Activated naive CD8-positive, alpha-beta T cell (primary cell): ENCODE measurements around the gene NF1.

Source experiments
- H3K27ac Mint-ChIP-seq: one replicate; pipeline ENCODE4 v1.8.0; 2021; ENCODE audit warnings: mixed read lengths
- H3K27me3 Mint-ChIP-seq: one replicate; pipeline ENCODE4 v1.8.0; 2021; ENCODE audit warnings: mixed read lengths
- H3K36me3 Mint-ChIP-seq: one replicate; pipeline ENCODE4 v1.8.0; 2021; ENCODE audit warnings: mixed read lengths
- H3K4me1 Mint-ChIP-seq: one replicate; pipeline ENCODE4 v1.8.0; 2021; ENCODE audit warnings: low read depth, mixed read lengths
- H3K4me3 Mint-ChIP-seq: one replicate; pipeline ENCODE4 v1.8.0; 2021; ENCODE audit warnings: mild to moderate bottlenecking, mixed read lengths
- H3K9me3 Mint-ChIP-seq: one replicate; pipeline ENCODE4 v1.8.0; 2021; ENCODE audit warnings: low read depth, mixed read lengths

NF1 gene

GRCh38 chr17:31414550-31414918 is 319.8 kb downstream of the NF1 start:
- no peaks in the 10 kb centered on the region for H3K27me3 Mint-ChIP-seq
- no peak overlapping the region for H3K4me3 Mint-ChIP-seq
- H3K27ac Mint-ChIP-seq = no peak overlapping the region
- H3K4me1 Mint-ChIP-seq = no peaks in the 10 kb centered on the region
- H3K36me3 Mint-ChIP-seq = no peaks in the 10 kb centered on the region
- H3K9me3 Mint-ChIP-seq = no peaks in the 10 kb centered on the region

- no peaks in the 10 kb centered on the region for H3K36me3 Mint-ChIP-seq
- H3K27me3 Mint-ChIP-seq = no peaks in the 10 kb centered on the region
- no peak overlapping the region for H3K4me3 Mint-ChIP-seq
- no peaks in the 10 kb centered on the region for H3K9me3 Mint-ChIP-seq
- H3K27ac Mint-ChIP-seq = no peak overlapping the region
- H3K4me1 Mint-ChIP-seq = no peaks in the 10 kb centered on the region
Observed at GRCh38 chr17:31415004-31415454, 320.3 kb downstream of the NF1 start.

GRCh38 chr17:31415640-31416502 is 321.1 kb downstream of the NF1 start:
- no peaks in the 10 kb centered on the region for H3K27me3 Mint-ChIP-seq
- H3K27ac Mint-ChIP-seq = no peak overlapping the region
- H3K36me3 Mint-ChIP-seq = no peaks in the 10 kb centered on the region
- no peak overlapping the region for H3K4me3 Mint-ChIP-seq
- no peaks in the 10 kb centered on the region for H3K4me1 Mint-ChIP-seq
- no peaks in the 10 kb centered on the region for H3K9me3 Mint-ChIP-seq

GRCh38 chr17:31416503-31416923 is 321.7 kb downstream of the NF1 start:
- Mint-ChIP-seq H3K9me3 (no peaks in the 10 kb centered on the region), H3K27ac (no peak overlapping the region), H3K36me3 (no peaks in the 10 kb centered on the region), H3K4me1 (no peaks in the 10 kb centered on the region), H3K27me3 (no peaks in the 10 kb centered on the region), H3K4me3 (no peak overlapping the region)

GRCh38 chr17:31417051-31417792 is 322.4 kb downstream of the NF1 start:
- H3K27ac Mint-ChIP-seq = no peak overlapping the region
- H3K27me3 Mint-ChIP-seq = no peaks in the 10 kb centered on the region
- no peaks in the 10 kb centered on the region for H3K4me1 Mint-ChIP-seq
- no peaks in the 10 kb centered on the region for H3K9me3 Mint-ChIP-seq
- H3K4me3 Mint-ChIP-seq = no peak overlapping the region
- no peaks in the 10 kb centered on the region for H3K36me3 Mint-ChIP-seq

- no peaks in the 10 kb centered on the region for H3K4me1 Mint-ChIP-seq
- H3K36me3 Mint-ChIP-seq = peaks cover 2% of the 10 kb centered on the region
Observed at GRCh38 chr17:31418773-31419350, 324.1 kb downstream of the NF1 start.

GRCh38 chr17:31422443-31422842 is 327.7 kb downstream of the NF1 start:
- Mint-ChIP-seq H3K4me1 (no peaks in the 10 kb centered on the region), H3K36me3 (peaks cover 2% of the 10 kb centered on the region), H3K27me3 (peaks cover 2% of the 10 kb centered on the region), H3K9me3 (no peaks in the 10 kb centered on the region), H3K4me3 (no peak overlapping the region), H3K27ac (no peak overlapping the region)

More at GRCh38 chr17:31418773-31419350, 324.1 kb downstream of the NF1 start:
- Mint-ChIP-seq H3K27me3 (no peaks in the 10 kb centered on the region), H3K4me3 (no peak overlapping the region), H3K27ac (no peak overlapping the region), H3K9me3 (no peaks in the 10 kb centered on the region)

GRCh38 chr17:31424944-31425281 is 330.1 kb downstream of the NF1 start:
- no peaks in the 10 kb centered on the region for H3K9me3 Mint-ChIP-seq
- H3K4me1 Mint-ChIP-seq = no peaks in the 10 kb centered on the region
- H3K4me3 Mint-ChIP-seq = no peak overlapping the region
- peaks cover 3% of the 10 kb centered on the region for H3K36me3 Mint-ChIP-seq
- H3K27ac Mint-ChIP-seq = no peak overlapping the region
- H3K27me3 Mint-ChIP-seq = peaks cover 12% of the 10 kb centered on the region

GRCh38 chr17:31425282-31426040 is 330.7 kb downstream of the NF1 start:
- H3K27me3 Mint-ChIP-seq = peaks cover 14% of the 10 kb centered on the region
- H3K27ac Mint-ChIP-seq = no peak overlapping the region
- H3K4me1 Mint-ChIP-seq = no peaks in the 10 kb centered on the region
- H3K9me3 Mint-ChIP-seq = no peaks in the 10 kb centered on the region
- H3K4me3 Mint-ChIP-seq = no peak overlapping the region
- H3K36me3 Mint-ChIP-seq = peaks cover 5% of the 10 kb centered on the region
